Measurements from ENCODE around the gene WASF3.

GRCh38 chr13:26658448-26659385, 101.2 kb downstream of the WASF3 start:
- TF ChIP-seq POLR2A (IDR thresholded peaks at IDR 0.05; ENCODE audit: low read depth, low read length) (no peak), TAF1 (IDR thresholded peaks at IDR 0.05; ENCODE audit: low read depth, low read length) (no peak), POLR2AphosphoS5 (IDR thresholded peaks at IDR 0.05; ENCODE audit: low read depth, low read length) (no peak), SPI1 (IDR thresholded peaks at IDR 0.05; ENCODE audit: low read depth, low read length) (no peak)
